Immature natural killer cell (primary cell): ENCODE data around the gene LINC00237. TPM values are rescaled to one million over a fixed set of nuclear protein-coding genes. Genes with fewer than 3 reads are reported as not detected.

ENCODE experiments used
- DNase-seq, 3 donors: peaks; one replicate each; pipeline ENCODE4 v3.0.0; 2022; ENCODE audit warnings: mixed read lengths in 1 of 3
- H3K27ac Mint-ChIP-seq, 6 donors: one replicate each; pipeline ENCODE4 v1.8.0; 2020; ENCODE audit warnings: mixed read lengths in 6 of 6, mild to moderate bottlenecking in 5 of 6, inconsistent platforms in 4 of 6, moderate library complexity in 3 of 6
- H3K27me3 Mint-ChIP-seq, 3 donors: one replicate each; pipeline ENCODE4 v1.8.0; 2020 to 2021; ENCODE audit warnings: low read depth in 3 of 3, mild to moderate bottlenecking in 3 of 3, mixed read lengths in 3 of 3, moderate library complexity in 3 of 3, inconsistent platforms in 1 of 3
- H3K36me3 Mint-ChIP-seq, 3 donors: one replicate each; pipeline ENCODE4 v1.8.0; 2020; ENCODE audit warnings: mixed read lengths in 3 of 3, inconsistent platforms in 2 of 3, mild to moderate bottlenecking in 2 of 3
- H3K4me1 Mint-ChIP-seq, 2 donors: one replicate each; pipeline ENCODE4 v1.8.0; 2020; ENCODE audit warnings: inconsistent platforms in 2 of 2, mild to moderate bottlenecking in 2 of 2, mixed read lengths in 2 of 2, moderate library complexity in 1 of 2
- H3K4me3 Mint-ChIP-seq, 5 donors: one replicate each; pipeline ENCODE4 v1.8.0; 2020; ENCODE audit warnings: mild to moderate bottlenecking in 5 of 5, mixed read lengths in 5 of 5, inconsistent platforms in 3 of 5, moderate library complexity in 3 of 5
- H3K9me3 Mint-ChIP-seq, 6 donors: one replicate each; pipeline ENCODE4 v1.8.0; 2020; ENCODE audit warnings: mild to moderate bottlenecking in 6 of 6, mixed read lengths in 6 of 6, inconsistent platforms in 4 of 6, moderate library complexity in 3 of 6
- polyA plus RNA-seq, 3 donors: library from polyadenylated mRNA; unstranded; fragments of 300-500 nt; fragmentation: Illumina TruSeq; gene quantifications; one replicate each; pipeline ENCODE4 v1.2.3, GENCODE V29; 2021

LINC00237 gene
- polyA plus RNA-seq, 3 donors from 2014 or later: 0.28 TPM; not detected in 2

DNA sequence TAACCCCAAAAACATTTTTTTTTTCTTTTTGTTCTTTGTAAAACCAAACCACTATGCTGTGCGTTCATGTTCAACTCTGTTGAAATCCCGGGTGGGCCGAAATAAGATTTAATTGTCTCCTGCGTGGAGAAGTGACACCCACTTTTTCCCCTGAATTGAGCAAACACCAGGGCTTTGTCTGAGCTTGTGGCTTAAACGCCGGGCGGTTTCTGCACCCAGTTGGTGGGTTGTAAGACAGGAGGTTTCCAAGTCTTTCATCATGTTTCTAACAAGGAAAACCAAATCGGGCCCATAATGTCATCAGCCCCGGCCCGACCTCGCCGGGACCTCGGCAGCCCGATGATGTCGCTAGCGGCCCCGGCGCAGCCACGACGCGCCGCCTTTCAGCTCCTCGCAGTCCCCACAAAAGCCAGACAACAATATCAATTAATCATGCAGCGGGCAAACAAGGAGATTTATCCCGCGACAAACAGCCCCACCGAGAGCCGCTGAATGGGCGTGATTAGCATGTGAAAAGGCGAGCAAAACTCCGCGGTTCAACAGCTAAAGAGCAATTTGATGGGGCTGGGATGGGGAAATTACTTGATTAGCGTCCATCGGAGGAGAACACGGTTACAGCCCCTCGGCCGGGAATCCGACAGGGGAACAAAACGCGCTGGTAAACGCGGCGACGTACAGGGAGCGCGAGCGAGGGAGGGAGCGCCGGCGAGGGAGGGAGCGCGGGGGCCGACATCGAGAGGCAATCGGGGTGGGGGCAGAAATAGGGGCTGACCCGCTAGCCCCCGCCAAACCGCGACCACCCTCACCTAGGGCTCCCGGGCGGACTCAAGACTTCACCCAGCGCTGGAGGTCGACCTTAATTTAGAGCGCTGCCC lies 5.3 kb downstream of the LINC00237 start:
- DNase-seq: peak; percentile 27 to 40 (median 32)
- Mint-ChIP-seq H3K4me1 (peaks cover 35 to 48% of the 10 kb centered on the region in 2 donors), H3K4me3 (peak overlapping the region; percentile 85 to 99 (median 92)), H3K36me3 (peaks cover 0 to 3% (median 0%) of the 10 kb centered on the region in 3 donors), H3K9me3 (peaks cover 0 to 9% (median under 1%) of the 10 kb centered on the region in 6 donors), H3K27me3 (peaks cover 36 to 51% (median 43%) of the 10 kb centered on the region in 3 donors), H3K27ac (peak overlapping the region; percentile 51 to 96 (median 85))

DNA sequence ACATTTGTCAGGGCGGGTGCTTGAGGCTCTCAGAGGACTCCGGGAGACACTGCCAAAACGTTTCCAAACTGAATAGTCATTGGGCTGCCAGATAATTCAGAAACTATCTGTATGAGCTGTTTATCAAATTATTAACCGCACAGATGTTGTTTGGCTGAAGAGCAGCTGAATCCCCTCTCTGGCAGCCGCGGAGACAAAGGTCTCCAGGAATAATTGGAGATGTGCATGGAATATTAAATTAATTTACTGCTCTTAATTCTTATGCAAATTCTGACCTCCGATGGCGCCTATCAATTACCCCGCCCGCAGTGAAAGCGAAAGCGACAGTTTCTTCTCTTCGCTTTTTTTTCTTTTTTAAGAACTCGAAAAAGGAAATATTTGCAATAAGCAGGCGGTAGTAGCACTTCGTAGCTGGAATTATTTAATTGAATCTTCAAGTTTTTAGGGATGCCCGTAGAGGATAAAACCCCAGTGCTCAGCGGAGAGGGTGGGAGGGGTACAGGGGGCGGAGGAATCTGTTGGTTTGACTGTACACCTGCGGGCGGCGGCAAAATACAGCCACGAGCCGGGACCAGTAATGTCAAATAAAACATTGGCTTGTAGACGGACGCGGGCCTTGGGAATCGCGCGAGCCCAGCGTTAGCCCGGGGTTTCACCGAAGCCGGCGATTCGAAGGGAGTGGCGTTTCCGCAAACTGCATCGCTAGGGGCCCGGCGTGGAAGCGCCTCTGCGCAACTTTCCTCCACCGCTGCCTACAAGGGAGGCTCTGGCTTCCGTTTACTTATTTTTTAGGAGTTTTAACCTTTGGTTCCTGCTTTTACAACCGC lies 6.2 kb downstream of the LINC00237 start:
- Mint-ChIP-seq H3K4me1 (peaks cover 35 to 48% of the 10 kb centered on the region in 2 donors), H3K27ac (peak overlapping the region; percentile 51 to 96 (median 85)), H3K27me3 (peaks cover 33 to 49% (median 46%) of the 10 kb centered on the region in 3 donors), H3K4me3 (peak overlapping the region; percentile 85 to 99 (median 92)), H3K36me3 (peaks cover 0 to 3% (median 0%) of the 10 kb centered on the region in 3 donors), H3K9me3 (peaks cover 0 to 9% (median under 1%) of the 10 kb centered on the region in 6 donors)
- peak; percentile 35 to 54 (median 44) for DNase-seq

DNA sequence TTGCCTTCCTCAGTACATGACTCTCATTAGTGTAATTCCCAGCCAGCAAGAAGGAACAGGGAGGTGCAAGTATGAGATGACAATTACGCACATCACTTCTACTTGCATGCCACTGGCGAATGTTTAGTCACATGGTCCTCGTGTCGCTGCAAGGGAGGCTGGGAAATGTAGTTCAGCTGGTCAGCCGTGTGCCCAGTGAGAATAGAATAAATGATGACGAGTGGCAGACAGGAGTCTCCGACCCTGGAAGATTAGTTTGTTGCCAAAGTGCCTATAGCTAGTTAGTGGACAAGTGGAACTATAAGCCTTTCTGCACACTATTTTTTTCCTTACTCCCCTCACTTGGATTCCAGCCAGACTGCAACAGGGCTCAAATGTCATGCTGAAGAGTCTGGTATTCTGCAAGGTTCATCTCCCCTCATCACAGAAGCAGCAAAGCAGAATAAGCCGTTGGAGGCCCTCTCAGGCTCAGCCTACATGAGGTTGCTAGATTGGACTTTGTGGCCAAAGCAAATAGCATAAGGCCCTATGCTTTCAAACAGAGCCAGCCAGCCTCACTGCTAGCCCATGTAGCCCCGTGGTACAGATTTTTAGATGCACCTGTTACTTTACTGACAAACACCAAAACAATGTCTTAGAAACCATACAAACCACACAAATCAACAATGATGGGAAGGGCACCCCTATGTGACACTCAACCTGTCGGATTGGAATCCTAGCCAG lies 9.7 kb downstream of the LINC00237 start:
- Mint-ChIP-seq H3K27me3 (peaks cover 16 to 35% (median 31%) of the 10 kb centered on the region in 3 donors), H3K4me3 (no peak overlapping the region)

DNA sequence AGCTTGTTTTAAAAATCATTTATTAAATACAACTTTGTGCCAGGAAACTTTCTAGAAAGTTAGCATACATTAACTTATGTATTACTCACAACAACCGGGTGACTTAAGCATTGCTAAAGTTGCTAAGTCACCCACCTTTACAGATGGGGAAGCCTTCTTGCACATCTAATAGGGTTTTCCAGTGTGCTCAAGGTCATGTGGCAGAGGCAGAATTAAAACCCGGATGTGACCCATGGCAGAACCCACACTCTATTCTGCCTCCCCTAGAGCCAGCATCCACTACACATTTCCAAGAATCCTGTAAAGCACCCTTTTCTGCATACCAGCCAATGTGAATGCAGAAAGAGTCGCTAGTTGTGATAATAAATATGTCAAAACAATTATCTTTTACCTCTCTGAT lies 13.4 kb downstream of the LINC00237 start:
- no peak for DNase-seq
- H3K27ac Mint-ChIP-seq: no peak overlapping the region
- no peak overlapping the region for H3K4me3 Mint-ChIP-seq
- peaks cover 8 to 24% (median 17%) of the 10 kb centered on the region in 3 donors for H3K27me3 Mint-ChIP-seq
- no peaks in the 10 kb centered on the region for H3K4me1 Mint-ChIP-seq
- no peaks in the 10 kb centered on the region for H3K36me3 Mint-ChIP-seq
- peaks cover 0 to 2% (median 0%) of the 10 kb centered on the region in 6 donors for H3K9me3 Mint-ChIP-seq

More for the DNA sequence above, 9.7 kb downstream of the LINC00237 start:
- peaks cover 15 to 24% of the 10 kb centered on the region in 2 donors for H3K4me1 Mint-ChIP-seq
- no peak for DNase-seq
- peaks cover 0 to 9% (median under 1%) of the 10 kb centered on the region in 6 donors for H3K9me3 Mint-ChIP-seq
- peaks cover 0 to 3% (median 0%) of the 10 kb centered on the region in 3 donors for H3K36me3 Mint-ChIP-seq
- no peak overlapping the region for H3K27ac Mint-ChIP-seq

DNA sequence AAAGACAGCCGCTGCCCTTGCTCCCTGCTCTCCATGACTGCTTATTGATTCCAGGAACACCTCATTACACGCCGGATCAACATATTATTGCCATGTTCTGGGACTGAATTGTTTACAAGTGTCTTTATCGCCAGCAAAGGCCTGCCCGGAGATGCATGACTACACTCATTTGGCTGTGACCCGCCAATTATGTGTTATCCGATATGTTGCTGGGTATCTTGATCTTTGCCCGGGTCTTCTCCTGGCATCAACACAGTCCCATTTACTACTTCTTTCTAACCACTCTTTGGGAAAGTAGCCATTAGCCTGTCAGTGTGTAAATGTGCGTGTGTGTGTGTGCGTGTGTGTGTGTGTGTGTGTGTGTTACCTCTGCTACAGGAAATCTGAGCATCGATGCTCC lies 15.4 kb downstream of the LINC00237 start:
- DNase-seq: no peak
- Mint-ChIP-seq H3K4me3 (no peak overlapping the region), H3K9me3 (no peaks in the 10 kb centered on the region), H3K27ac (no peak overlapping the region), H3K27me3 (peaks cover 8 to 18% (median 17%) of the 10 kb centered on the region in 3 donors), H3K36me3 (no peaks in the 10 kb centered on the region), H3K4me1 (no peaks in the 10 kb centered on the region)

DNA sequence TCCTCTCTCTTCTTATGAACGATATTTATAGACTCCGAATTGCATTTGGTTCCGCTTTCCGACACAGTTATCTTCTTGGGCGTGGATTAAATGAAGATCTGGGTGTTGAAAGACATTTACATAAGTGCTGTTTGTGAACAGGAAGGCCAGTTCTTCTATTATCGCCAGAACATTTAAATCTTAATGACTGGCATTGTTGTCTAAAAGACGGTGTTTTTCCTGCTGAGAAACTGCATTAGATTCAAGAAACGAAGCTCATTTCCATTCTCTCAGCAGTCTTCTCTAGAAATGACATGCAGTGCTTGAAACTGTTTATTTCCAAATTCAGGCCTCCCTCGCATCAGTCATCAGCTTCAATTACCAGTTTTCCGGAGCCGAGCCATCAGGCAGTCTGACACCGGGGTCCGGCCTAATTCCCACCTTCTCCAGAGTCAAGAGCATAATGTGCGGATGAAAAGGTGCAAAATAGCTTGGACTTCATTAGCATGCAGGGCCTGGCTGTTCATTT lies 16.0 kb downstream of the LINC00237 start:
- Mint-ChIP-seq H3K4me3 (no peak overlapping the region), H3K27me3 (peaks cover 8 to 20% (median 16%) of the 10 kb centered on the region in 3 donors)

DNA sequence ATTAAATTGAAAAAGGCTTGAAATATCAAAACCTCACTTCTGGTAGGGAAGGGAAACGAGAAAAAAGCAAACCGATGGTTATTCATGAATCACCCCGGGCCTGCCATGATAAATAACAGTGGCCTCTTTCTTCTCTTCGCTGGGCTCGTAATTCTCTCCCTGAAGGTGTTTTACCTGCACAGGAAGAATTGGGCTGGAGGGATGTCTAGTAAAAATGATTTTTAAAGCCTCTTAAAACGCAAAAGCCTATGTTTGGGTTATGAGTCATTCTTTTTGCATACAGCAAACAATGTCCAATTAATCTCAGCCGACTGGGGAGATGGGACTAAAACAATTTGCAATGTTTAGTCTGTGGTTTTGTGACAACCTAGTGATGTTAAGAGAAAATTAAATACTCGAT lies 16.8 kb downstream of the LINC00237 start:
- Mint-ChIP-seq H3K27me3 (peaks cover 8 to 20% (median 14%) of the 10 kb centered on the region in 3 donors), H3K4me3 (no peak overlapping the region), H3K36me3 (no peaks in the 10 kb centered on the region), H3K27ac (no peak overlapping the region), H3K4me1 (no peaks in the 10 kb centered on the region), H3K9me3 (no peaks in the 10 kb centered on the region)
- no peak for DNase-seq

More for the DNA sequence above, 16.0 kb downstream of the LINC00237 start:
- H3K9me3 Mint-ChIP-seq: no peaks in the 10 kb centered on the region
- DNase-seq: no peak
- H3K36me3 Mint-ChIP-seq: no peaks in the 10 kb centered on the region
- no peaks in the 10 kb centered on the region for H3K4me1 Mint-ChIP-seq
- no peak overlapping the region for H3K27ac Mint-ChIP-seq

DNA sequence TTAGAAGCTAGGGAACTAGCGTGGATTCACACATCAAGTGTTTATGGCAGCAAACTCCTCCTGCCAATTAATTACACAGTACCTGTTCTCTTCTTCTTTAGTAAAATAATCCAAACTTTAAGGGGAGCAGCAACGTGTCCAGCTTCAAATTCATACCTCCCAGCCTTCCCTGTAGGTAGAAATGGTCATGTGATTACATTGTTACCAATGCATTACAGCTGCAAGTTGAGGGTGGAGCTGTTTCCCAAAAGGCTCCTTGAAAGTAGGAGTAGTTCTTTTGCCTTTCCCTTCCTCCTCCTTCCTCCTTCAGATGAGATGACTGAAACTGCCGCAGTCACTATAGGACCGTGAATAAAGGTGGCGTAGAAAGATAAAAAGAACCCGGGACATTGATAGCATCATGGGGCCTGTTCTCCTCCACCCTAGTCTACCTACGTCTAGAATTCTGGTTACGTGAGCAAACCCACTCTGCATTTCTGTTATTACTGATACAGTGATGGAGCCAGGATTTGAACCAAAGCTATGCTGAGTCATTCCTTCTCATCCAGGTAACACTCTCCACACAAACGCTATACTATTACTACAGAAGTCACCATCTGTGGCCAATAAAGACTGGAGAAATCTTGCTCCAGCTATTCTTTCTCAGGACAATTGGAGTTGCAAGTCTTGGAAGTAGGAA lies 18.2 kb downstream of the LINC00237 start:
- H3K27me3 Mint-ChIP-seq: peaks cover 8 to 19% (median 16%) of the 10 kb centered on the region in 3 donors
- H3K4me3 Mint-ChIP-seq: no peak overlapping the region
- H3K27ac Mint-ChIP-seq: no peak overlapping the region
- no peaks in the 10 kb centered on the region for H3K4me1 Mint-ChIP-seq
- peaks cover 0 to 2% (median 0%) of the 10 kb centered on the region in 6 donors for H3K9me3 Mint-ChIP-seq
- H3K36me3 Mint-ChIP-seq: no peaks in the 10 kb centered on the region
- DNase-seq: no peak

DNA sequence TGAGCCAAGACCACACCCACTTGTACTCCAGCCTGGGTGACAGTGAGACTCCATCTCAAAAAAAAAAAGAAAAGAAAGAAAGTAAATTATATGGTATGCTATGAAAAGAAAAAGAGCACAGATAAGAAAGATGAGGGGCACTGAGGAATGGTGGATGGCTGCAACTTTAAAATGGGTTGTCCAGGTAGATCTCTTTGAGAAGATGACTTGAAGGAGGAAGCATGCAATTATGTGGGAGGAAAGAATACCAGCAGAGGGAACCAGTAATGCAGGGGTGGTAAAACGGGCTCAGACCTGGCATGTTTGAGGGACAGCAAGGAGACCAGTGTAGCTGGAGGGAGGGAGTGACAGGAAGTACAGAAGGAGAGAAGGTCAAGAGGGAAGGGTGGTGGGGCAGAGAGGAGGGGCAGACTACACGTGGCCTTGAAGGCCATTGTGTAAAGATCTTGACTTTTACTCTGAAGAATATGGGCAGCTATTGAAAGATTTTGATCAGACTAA lies 22.3 kb downstream of the LINC00237 start:
- Mint-ChIP-seq H3K9me3 (peaks cover 0 to 2% (median 0%) of the 10 kb centered on the region in 6 donors), H3K27me3 (peaks cover 8 to 12% (median 11%) of the 10 kb centered on the region in 3 donors), H3K4me1 (no peaks in the 10 kb centered on the region), H3K36me3 (no peaks in the 10 kb centered on the region), H3K27ac (no peak overlapping the region), H3K4me3 (no peak overlapping the region)
- no peak for DNase-seq

DNA sequence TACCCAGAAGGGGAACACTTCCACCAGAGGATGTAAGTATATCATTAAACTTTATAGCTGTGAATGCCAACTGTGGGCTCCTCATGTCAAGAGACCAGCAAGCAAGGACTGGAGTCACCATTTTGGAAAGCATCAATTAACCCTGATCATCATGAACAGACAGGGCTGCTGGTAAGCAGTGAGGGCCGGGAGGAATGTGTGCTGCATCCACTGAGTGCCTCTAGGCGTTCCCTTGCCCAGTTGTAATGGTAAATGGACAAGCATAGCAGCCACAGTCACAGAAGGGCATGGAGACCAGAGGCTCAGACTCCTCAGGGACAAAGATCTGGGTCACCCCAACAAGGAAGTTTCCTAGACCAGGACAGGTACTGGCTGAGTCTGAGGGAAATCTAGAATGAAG lies 23.6 kb downstream of the LINC00237 start:
- Mint-ChIP-seq H3K4me3 (no peak overlapping the region), H3K36me3 (no peaks in the 10 kb centered on the region), H3K27ac (no peak overlapping the region), H3K27me3 (peaks cover 11 to 14% (median 12%) of the 10 kb centered on the region in 3 donors), H3K9me3 (peaks cover 0 to 2% (median 0%) of the 10 kb centered on the region in 6 donors), H3K4me1 (no peaks in the 10 kb centered on the region)
- no peak for DNase-seq

DNA sequence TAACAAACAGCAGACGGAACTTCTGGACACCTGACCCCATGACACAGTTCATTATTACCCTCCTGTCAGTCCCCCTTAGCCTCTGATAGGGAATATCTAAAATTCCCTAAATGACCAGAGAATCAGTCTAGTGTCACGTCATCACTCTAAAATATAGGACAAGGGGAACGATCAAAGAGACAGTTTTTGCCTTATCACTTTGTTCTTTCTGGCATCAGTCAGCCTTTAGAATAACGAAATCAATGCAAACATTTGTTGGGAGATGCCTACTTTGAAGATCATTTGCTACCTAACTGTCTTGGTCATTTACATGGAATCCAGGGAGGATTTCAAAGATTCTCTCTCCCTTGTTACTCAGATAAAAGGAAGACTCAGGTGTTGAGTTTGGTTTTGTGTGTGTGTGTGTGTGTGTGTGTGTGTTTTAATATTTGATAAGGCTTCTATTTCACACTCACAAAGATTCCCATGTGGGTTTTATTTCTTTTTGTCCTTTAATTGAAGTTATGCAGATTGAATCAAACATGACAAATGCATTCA lies 28.3 kb downstream of the LINC00237 start:
- Mint-ChIP-seq H3K27ac (no peak overlapping the region), H3K4me1 (no peaks in the 10 kb centered on the region)

DNA sequence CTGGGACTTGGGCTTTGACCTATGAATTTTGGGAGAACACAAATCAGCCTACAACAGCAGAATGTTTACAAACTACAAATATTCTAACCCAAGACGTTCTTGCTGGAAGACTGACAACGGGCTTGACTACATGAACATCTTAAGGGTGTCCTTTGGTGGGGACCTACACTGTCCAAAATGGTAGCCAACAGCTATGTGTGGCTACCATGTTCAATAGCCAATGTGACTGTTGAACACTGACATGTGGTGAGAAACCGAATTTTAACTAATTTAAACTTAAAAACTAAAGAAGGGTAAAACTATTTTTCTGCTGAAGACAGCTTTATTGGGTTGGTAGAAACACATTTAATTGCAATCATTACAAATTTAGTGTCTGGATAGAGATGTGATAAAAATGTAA lies 30.1 kb downstream of the LINC00237 start:
- no peak for DNase-seq
- Mint-ChIP-seq H3K27me3 (peaks cover 10 to 12% (median 10%) of the 10 kb centered on the region in 3 donors), H3K27ac (no peak overlapping the region), H3K9me3 (no peaks in the 10 kb centered on the region), H3K4me3 (no peak overlapping the region), H3K4me1 (no peaks in the 10 kb centered on the region), H3K36me3 (no peaks in the 10 kb centered on the region)

More for the DNA sequence above, 28.3 kb downstream of the LINC00237 start:
- Mint-ChIP-seq H3K27me3 (peaks cover 11 to 18% (median 12%) of the 10 kb centered on the region in 3 donors), H3K9me3 (no peaks in the 10 kb centered on the region), H3K4me3 (no peak overlapping the region), H3K36me3 (no peaks in the 10 kb centered on the region)
- no peak for DNase-seq
